IMR-90 (cell line): ENCODE results near the gene SLC9A3. TPM values are rescaled to one million over a fixed set of nuclear protein-coding genes. Genes with fewer than 3 reads are reported as not detected.

ENCODE experiments used
- ATAC-seq: fragments of 200-7000 bp; cut with Tn5 transposase; 2 replicates; pipeline ENCODE4 v1.9.1; 2020; ENCODE audit warnings: low read depth, mild to moderate bottlenecking, moderate library complexity
- BruUV-seq: library from RNA; stranded (reverse); fragments of 400-500 nt; replicated peaks from 2 replicates; lab custom pipeline; 2021; lab: Mats Ljungman, UMichigan
- CTCF ChIA-PET: fragments of 300-600 bp; formaldehyde crosslinking; extraction: SDS; loops from one replicate; lab custom pipeline; 2021; ENCODE audit warnings: antibody characterized with exemption; lab: Yijun Ruan, JAX
- POLR2A ChIA-PET: fragments of 300-600 bp; sonication (Branson Sonifier 250); formaldehyde crosslinking; loops from one replicate; lab custom pipeline; 2022; ENCODE audit warnings: antibody characterized with exemption; ENCODE audit not compliant: unreplicated experiment; lab: Charles Lee
- DNase-seq: peaks from one replicate; pipeline ENCODE4 v3.0.0; 2013
- H2AFZ ChIP-seq: replicated peaks from 2 replicates; pipeline ENCODE3; 2013; ENCODE audit warnings: low read length, mild to moderate bottlenecking; ENCODE audit not compliant: poor library complexity
- H2AK5ac ChIP-seq: 2 replicates; pipeline ENCODE4 v1.6.1; 2013; ENCODE audit warnings: low read depth, low read length, inconsistent platforms
- H2AK9ac ChIP-seq: replicated peaks from 2 replicates; pipeline ENCODE3; 2013; ENCODE audit warnings: mild to moderate bottlenecking, low read depth, low read length, moderate library complexity; ENCODE audit not compliant: poor library complexity
- H2BK120ac ChIP-seq: 2 replicates; pipeline ENCODE4 v1.6.1; 2013; ENCODE audit warnings: low read depth, low read length, inconsistent platforms
- H2BK15ac ChIP-seq: 3 replicates; pipeline ENCODE4 v1.6.1; 2013; ENCODE audit warnings: low read depth, low read length, inconsistent platforms
- H2BK20ac ChIP-seq: 2 replicates; pipeline ENCODE4 v1.6.1; 2013; ENCODE audit warnings: low read depth, mild to moderate bottlenecking, inconsistent platforms, low read length, moderate library complexity
- H2BK5ac ChIP-seq: 2 replicates; pipeline ENCODE4 v1.6.1; 2013; ENCODE audit warnings: mild to moderate bottlenecking, low read depth, low read length, inconsistent platforms; ENCODE audit not compliant: poor library complexity, severe bottlenecking
- H3K14ac ChIP-seq: replicated peaks from 2 replicates; pipeline ENCODE4 v1.6.1; 2013; ENCODE audit warnings: low read depth, low read length, inconsistent platforms
- H3K18ac ChIP-seq: 2 replicates; pipeline ENCODE4 v1.6.1; 2013; ENCODE audit warnings: low read depth, low read length, control low read depth
- H3K23ac ChIP-seq: 2 replicates; pipeline ENCODE4 v1.6.1; 2013; ENCODE audit warnings: low read depth, low read length, inconsistent platforms
- H3K27ac ChIP-seq: 2 replicates; pipeline ENCODE4 v1.5.1; 2013; ENCODE audit warnings: mild to moderate bottlenecking, control low read depth, low read length; ENCODE audit not compliant: insufficient read depth
- H3K27me3 ChIP-seq: 2 replicates; pipeline ENCODE4 v1.6.1; 2013; ENCODE audit warnings: low read length; ENCODE audit not compliant: control insufficient read depth, insufficient read depth
- H3K36me3 ChIP-seq: 2 replicates; pipeline ENCODE4 v1.6.1; 2013; ENCODE audit warnings: low read length, mixed read lengths; ENCODE audit not compliant: control insufficient read depth, insufficient read depth
- H3K4ac ChIP-seq: 2 replicates; pipeline ENCODE4 v1.6.1; 2013; ENCODE audit warnings: low read depth, low read length, inconsistent platforms
- H3K4me1 ChIP-seq: 2 replicates; pipeline ENCODE4 v1.6.1; 2013; ENCODE audit warnings: low read length, mixed read lengths; ENCODE audit not compliant: control insufficient read depth, insufficient read depth
- H3K4me2 ChIP-seq: 2 replicates; pipeline ENCODE4 v1.6.1; 2013; ENCODE audit warnings: low read depth, mild to moderate bottlenecking, control low read depth, low read length, moderate library complexity
- H3K4me3 ChIP-seq: 2 replicates; pipeline ENCODE4 v1.5.1; 2013; ENCODE audit warnings: low read depth, mild to moderate bottlenecking, control low read depth, low read length, moderate library complexity; ENCODE audit not compliant: insufficient read depth
- H3K56ac ChIP-seq: 2 replicates; pipeline ENCODE4 v1.6.1; 2013; ENCODE audit warnings: low read length, inconsistent platforms; ENCODE audit not compliant: insufficient read depth; ENCODE audit errors: extremely low read depth
- H3K79me1 ChIP-seq, 2 experiments: 2 replicates each; pipeline ENCODE4 v1.6.1; 2013; ENCODE audit warnings: low read length in 2 of 2, inconsistent platforms in 1 of 2, low read depth in 1 of 2
- H3K9ac ChIP-seq: 2 replicates; pipeline ENCODE4 v1.6.1; 2013; ENCODE audit warnings: low read depth, low read length, control low read depth
- H3K9me1 ChIP-seq: 2 replicates; pipeline ENCODE4 v1.6.1; 2013; ENCODE audit warnings: low read length, inconsistent platforms; ENCODE audit not compliant: insufficient read depth
- H3K9me3 ChIP-seq: 2 replicates; pipeline ENCODE4 v1.6.1; 2013; ENCODE audit warnings: low read length; ENCODE audit not compliant: control insufficient read depth, insufficient read depth
- H4K20me1 ChIP-seq: 2 replicates; pipeline ENCODE4 v1.6.1; 2013; ENCODE audit warnings: low read length, inconsistent platforms; ENCODE audit not compliant: insufficient read depth
- H4K5ac ChIP-seq: 2 replicates; pipeline ENCODE4 v1.6.1; 2013; ENCODE audit warnings: mild to moderate bottlenecking, low read depth, low read length, control low read depth
- H4K8ac ChIP-seq, 2 experiments: 2 replicates each; pipeline ENCODE4 v1.6.1; 2013; ENCODE audit warnings: low read depth in 2 of 2, low read length in 2 of 2, control low read depth in 1 of 2, inconsistent platforms in 1 of 2
- H4K91ac ChIP-seq: 2 replicates; pipeline ENCODE4 v1.6.1; 2013; ENCODE audit warnings: low read depth, low read length, inconsistent platforms; ENCODE audit not compliant: insufficient read depth
- CEBPB ChIP-seq: IDR thresholded peaks from 2 replicates; pipeline ENCODE4 v1.6.1; 2012; ENCODE audit warnings: low read depth, low read length, improper control_type of control experiment
- MAZ ChIP-seq: IDR thresholded peaks from 2 replicates; pipeline ENCODE4 v1.6.1; 2012; ENCODE audit warnings: low read depth, mild to moderate bottlenecking, low read length, improper control_type of control experiment, moderate library complexity, borderline replicate concordance
- POLR2A ChIP-seq: IDR thresholded peaks from 2 replicates; pipeline ENCODE4 v1.6.1; 2012; ENCODE audit warnings: mild to moderate bottlenecking, low read depth, low read length
- RCOR1 ChIP-seq: IDR thresholded peaks from 2 replicates; pipeline ENCODE4 v1.6.1; 2012; ENCODE audit warnings: mild to moderate bottlenecking, low read length, improper control_type of control experiment; ENCODE audit not compliant: insufficient replicate concordance
- USF2 ChIP-seq: fragments of 150-350 bp; IDR thresholded peaks from 2 replicates; pipeline ENCODE4 v1.6.1; 2017; ENCODE audit warnings: mild to moderate bottlenecking, antibody characterized with exemption, low read length, low read depth
- WGBS, 2 experiments: methylation state at CpG; one replicate each; pipeline versions ENCODE4 v1.1.5 to v1.1.7; 2013; ENCODE audit warnings: missing lambda C conversion rate in 2 of 2; ENCODE audit not compliant: insufficient read length in 1 of 2; ENCODE audit errors: extremely low coverage in 2 of 2; 5-methylcytosine and 5-hydroxymethylcytosine counted together
- dilution Hi-C: fragments of 300-500 bp; cut with HindIII; formaldehyde crosslinking; loops from one replicate; pipeline ENCODE4 v1.14.3; 2018; ENCODE audit warnings: low sequenced_read_pairs; ENCODE audit not compliant: unreplicated experiment
- in situ Hi-C: fragments of 300-500 bp; cut with MboI; formaldehyde crosslinking; loops from 3 replicates; pipeline ENCODE4 v1.14.3; 2019; ENCODE audit warnings: low sequenced_read_pairs, inconsistent platforms, mixed read lengths
- intact Hi-C: fragments of 100-400 bp; cut with micrococcal nuclease; formaldehyde crosslinking; loops from 2 replicates; pipeline ENCODE4 v1.10.0; 2022
- polyA plus RNA-seq, 3 experiments: library from polyadenylated mRNA; depleted of rRNA; stranded (reverse); fragments of >200 nt; gene quantifications; 2 replicates each; pipeline ENCODE4 v1.2.3, GENCODE V29; 2012; ENCODE audit warnings: low replicate concordance in 1 of 3
- total RNA-seq: library from RNA; depleted of rRNA; stranded (reverse); fragments of >200 nt; gene quantifications from 2 replicates; pipeline ENCODE4 v1.2.3, GENCODE V29; 2012

Gene SLC9A3
- total and polyA plus RNA-seq, 2 of the 4 experiments (the other 2 are of a cell fraction), result 0.72 to 1.5 TPM

GRCh38 chr5:515273-515836 is 8.9 kb downstream of the SLC9A3 start:
- H2BK15ac ChIP-seq, result no peak overlapping the region
- POLR2A ChIA-PET, result no interaction called here
- dilution Hi-C loops (no loop called here), intact Hi-C loops (no loop called here), in situ Hi-C loops (no loop called here)
- BruUV-seq, result no TSS peak
- no peak overlapping the region for H2BK20ac ChIP-seq
- no peak overlapping the region for H3K18ac ChIP-seq
- no peak overlapping the region for H2AFZ ChIP-seq
- no peaks in the 10 kb centered on the region for H3K9me1 ChIP-seq
- no peak overlapping the region for H4K5ac ChIP-seq
- WGBS, 2 experiments, result 14% methylated on average over 2 of the region's 11 CpGs; no CpG with 5 or more reads in 1 of the 2 experiments
- CTCF ChIA-PET, result no interaction called here
- no peak overlapping the region for H3K56ac ChIP-seq
- no peak overlapping the region for H3K23ac ChIP-seq
- ATAC-seq (no peak), DNase-seq (no peak)
- H3K36me3 ChIP-seq, result no peaks in the 10 kb centered on the region
- TF ChIP-seq CEBPB, result no peak
- no peak for TF ChIP-seq USF2
- TF ChIP-seq MAZ, result no peak
- no peak for TF ChIP-seq POLR2A
- TF ChIP-seq RCOR1, result no peak
- H4K20me1 ChIP-seq, result no peaks in the 10 kb centered on the region
- no peak overlapping the region for H3K4ac ChIP-seq
- H3K9ac ChIP-seq, result no peak overlapping the region
- H2BK120ac ChIP-seq, result no peak overlapping the region
- no peak overlapping the region for H3K4me3 ChIP-seq
- H3K14ac ChIP-seq, result no peak overlapping the region
- H4K8ac ChIP-seq, result no peak overlapping the region
- H3K79me1 ChIP-seq, result no peaks in the 10 kb centered on the region
- H2AK9ac ChIP-seq, result no peak overlapping the region
- peaks cover 58% of the 10 kb centered on the region for H3K27me3 ChIP-seq
- H3K4me1 ChIP-seq, result no peaks in the 10 kb centered on the region
- H3K4me2 ChIP-seq, result no peak overlapping the region
- H4K91ac ChIP-seq, result no peak overlapping the region
- no peak overlapping the region for H3K27ac ChIP-seq
- no peak overlapping the region for H2AK5ac ChIP-seq
- no peaks in the 10 kb centered on the region for H3K9me3 ChIP-seq
- H2BK5ac ChIP-seq, result no peak overlapping the region
